Measurements from ENCODE around the gene ACBD5. TPM values are rescaled to one million over a fixed set of nuclear protein-coding genes. Genes with fewer than 3 reads are reported as not detected.
"Not testable (repeated sequence)": the region's sequence is repeated elsewhere in the genome, so short reads cannot be mapped to it uniquely, and the experiment has no call there.

Gene ACBD5
- total and polyA plus RNA-seq, 9 donors = 7.2 to 15.4 (median 12.9) TPM

DNA sequence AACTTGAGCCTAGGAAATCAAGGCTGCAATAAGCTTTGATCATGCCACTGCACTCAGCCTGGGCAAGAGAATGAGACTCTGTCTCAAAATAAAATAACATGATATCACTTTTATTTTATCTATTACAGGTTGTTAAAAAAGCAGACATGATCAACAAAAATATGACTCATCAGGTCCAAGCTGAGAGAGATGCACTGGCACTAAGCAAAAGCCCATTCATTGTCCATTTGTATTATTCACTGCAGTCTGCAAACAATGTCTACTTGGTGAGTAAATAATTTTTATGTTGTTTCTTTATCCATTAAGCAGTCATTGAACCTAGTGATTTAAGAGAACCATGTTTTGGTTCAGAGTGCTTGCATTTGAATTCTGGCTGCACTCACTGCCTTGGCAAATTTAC lies 82.2 kb downstream of the ACBD5 start:
- Histone ChIP-seq H3K4me3 (no peak overlapping the region), H3K9me3 (no peaks in the 10 kb centered on the region), H3K27ac (no peak overlapping the region), H3K4me1 (ENCODE audit: insufficient read depth) (peaks cover 1% of the 10 kb centered on the region), H3K36me3 (no peaks in the 10 kb centered on the region), H3K27me3 (no peaks in the 10 kb centered on the region)
- intact Hi-C loops (cut with DNase I) = loop anchor here in 2 of 4 donors (5.0 kb wide), 1 partner anchor 84 kb away; the partner anchor contains the start of gene ACBD5 (in 2 of the 2)
- TF ChIP-seq EP300 (IDR thresholded peaks at IDR 0.05) = no peak
- TF ChIP-seq, protein P1, sequence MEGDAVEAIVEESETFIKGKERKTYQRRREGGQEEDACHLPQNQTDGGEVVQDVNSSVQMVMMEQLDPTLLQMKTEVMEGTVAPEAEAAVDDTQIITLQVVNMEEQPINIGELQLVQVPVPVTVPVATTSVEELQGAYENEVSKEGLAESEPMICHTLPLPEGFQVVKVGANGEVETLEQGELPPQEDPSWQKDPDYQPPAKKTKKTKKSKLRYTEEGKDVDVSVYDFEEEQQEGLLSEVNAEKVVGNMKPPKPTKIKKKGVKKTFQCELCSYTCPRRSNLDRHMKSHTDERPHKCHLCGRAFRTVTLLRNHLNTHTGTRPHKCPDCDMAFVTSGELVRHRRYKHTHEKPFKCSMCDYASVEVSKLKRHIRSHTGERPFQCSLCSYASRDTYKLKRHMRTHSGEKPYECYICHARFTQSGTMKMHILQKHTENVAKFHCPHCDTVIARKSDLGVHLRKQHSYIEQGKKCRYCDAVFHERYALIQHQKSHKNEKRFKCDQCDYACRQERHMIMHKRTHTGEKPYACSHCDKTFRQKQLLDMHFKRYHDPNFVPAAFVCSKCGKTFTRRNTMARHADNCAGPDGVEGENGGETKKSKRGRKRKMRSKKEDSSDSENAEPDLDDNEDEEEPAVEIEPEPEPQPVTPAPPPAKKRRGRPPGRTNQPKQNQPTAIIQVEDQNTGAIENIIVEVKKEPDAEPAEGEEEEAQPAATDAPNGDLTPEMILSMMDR (IDR thresholded peaks at IDR 0.05) = no peak
- no peak for DNase-seq

DNA sequence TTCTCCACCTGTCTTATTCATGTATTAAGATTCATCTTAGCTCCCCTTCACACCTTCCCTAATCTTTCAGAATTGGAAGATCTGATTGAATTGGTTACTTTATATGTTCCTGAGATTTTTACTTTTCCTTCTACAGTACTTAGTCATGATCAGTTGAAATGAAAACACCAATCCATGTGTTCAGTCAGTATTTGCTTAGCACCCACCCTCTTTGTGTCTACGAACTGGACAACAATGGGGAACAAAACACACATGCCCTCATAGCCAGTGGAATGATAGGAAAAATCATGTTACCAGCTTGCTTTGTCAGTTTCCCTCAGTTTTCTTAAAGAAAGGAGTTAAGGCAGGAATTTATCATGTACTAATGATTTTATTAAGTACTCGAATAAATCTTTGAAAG lies 83.4 kb downstream of the ACBD5 start:
- peaks cover 8% of the 10 kb centered on the region for H3K4me1 ChIP-seq (ENCODE audit: insufficient read depth)
- H3K4me3 ChIP-seq = no peak overlapping the region
- no peaks in the 10 kb centered on the region for H3K27me3 ChIP-seq
- no peak for DNase-seq
- TF ChIP-seq POLR2A (IDR thresholded peaks at IDR 0.05) (no peak), EP300 (IDR thresholded peaks at IDR 0.05) (no peak)
- TF ChIP-seq, protein P1 (IDR thresholded peaks at IDR 0.05) = no peak
- intact Hi-C loops (cut with DNase I) = loop anchor here in 2 of 4 donors (5.0 kb wide), 1 partner anchor 85 kb away; the partner anchor contains the start of gene ACBD5 (in 2 of the 2)
- 74 to 77% (median 75%) methylated on average over 2 of the region's 2 CpGs for WGBS, 3 donors
- H3K9me3 ChIP-seq = no peaks in the 10 kb centered on the region
- H3K27ac ChIP-seq = no peak overlapping the region
- H3K36me3 ChIP-seq = no peaks in the 10 kb centered on the region

DNA sequence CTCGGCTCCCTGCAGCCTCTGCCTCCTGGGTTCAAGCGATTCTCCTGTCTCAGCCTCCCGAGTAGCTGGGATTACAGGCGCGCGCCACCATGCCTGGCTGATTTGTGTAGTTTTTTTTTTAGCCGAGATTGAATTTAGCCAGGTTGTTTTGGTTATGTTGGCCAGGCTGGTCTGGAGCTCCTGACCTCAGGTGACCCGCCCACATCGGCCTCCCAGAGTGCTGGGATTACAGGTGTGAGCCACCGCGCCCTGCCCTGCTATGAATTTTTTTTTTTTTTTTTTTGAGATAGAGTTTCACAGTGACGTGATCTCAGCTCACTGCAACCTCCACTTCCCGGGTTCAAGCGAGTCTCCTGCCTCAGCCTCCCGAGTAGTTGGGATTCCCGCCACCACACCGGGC lies 84.0 kb downstream of the ACBD5 start:
- not testable (repeated sequence) for H3K4me1 ChIP-seq (ENCODE audit: insufficient read depth); H3K27ac ChIP-seq; H3K36me3 ChIP-seq; H3K27me3 ChIP-seq; H3K9me3 ChIP-seq
- WGBS, 3 donors = 82 to 89% (median 84%) methylated on average over 17 of the region's 17 CpGs
- peak overlapping the region; percentile 70 for H3K4me3 ChIP-seq
- DNase-seq = peak in 3 of 5 donors; percentile 24 to 25 (median 25)
- intact Hi-C loops (cut with DNase I) = loop anchor here in 2 of 4 donors (5.0 kb wide), 1 partner anchor 86 kb away; the partner anchor contains the start of gene ACBD5 (in 2 of the 2)

DNA sequence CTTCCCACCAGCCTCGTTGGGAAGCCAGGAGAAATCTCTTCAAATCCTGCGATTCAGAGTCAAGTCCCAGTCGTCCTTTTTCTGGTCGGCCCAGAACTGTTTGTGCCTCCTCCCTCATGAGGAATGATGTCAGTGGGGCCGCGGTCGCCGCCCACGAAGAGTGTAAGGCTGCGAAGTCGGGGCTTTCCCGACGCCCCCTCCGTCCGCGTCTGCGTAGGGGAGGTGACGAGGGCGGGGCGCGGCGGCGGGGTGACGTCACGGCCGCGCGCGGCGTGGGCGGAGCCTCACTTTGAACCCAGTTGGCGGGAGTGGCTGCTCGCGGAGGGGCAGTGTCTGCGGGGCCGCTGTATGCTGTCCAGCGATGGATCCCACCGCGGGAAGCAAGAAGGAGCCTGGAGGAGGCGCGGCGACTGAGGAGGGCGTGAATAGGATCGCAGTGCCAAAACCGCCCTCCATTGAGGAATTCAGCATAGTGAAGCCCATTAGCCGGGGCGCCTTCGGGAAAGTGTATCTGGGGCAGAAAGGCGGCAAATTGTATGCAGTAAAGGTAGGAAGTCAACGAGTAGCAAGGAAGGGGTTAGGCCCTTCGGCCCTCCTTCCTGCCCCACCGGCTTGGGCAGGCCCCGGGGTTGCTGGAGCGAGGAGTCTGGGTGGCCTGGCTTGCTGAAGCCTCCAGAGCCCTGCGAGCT lies 85.4 kb downstream of the ACBD5 start, which contains the start of gene MASTL:
Gene MASTL, plus strand, starts transcription at position 287 of the 689 bp plus-strand sequence. Its CDS starts 75 bp downstream, at position 362.
- peak; percentile 90 to 95 (median 94) for DNase-seq
- no peaks in the 10 kb centered on the region for H3K9me3 ChIP-seq
- H3K4me3 ChIP-seq = peak within 1 kb of the TSS; percentile 70
- no peaks in the 10 kb centered on the region for H3K27me3 ChIP-seq
- peaks cover 8% of the 10 kb centered on the region for H3K4me1 ChIP-seq (ENCODE audit: insufficient read depth)
- intact Hi-C loops (cut with DNase I) = loop anchor here in 2 of 4 donors (5.0 kb wide), 1 partner anchor 87 kb away; the partner anchor contains the start of gene ACBD5 (in 2 of the 2)
- TF ChIP-seq, protein P1 (IDR thresholded peaks at IDR 0.05) = peak in 1 of 3 donors; percentile 9
- TF ChIP-seq EP300 (IDR thresholded peaks at IDR 0.05) (peak; percentile 70), POLR2A (IDR thresholded peaks at IDR 0.05) (peak; percentile 95)
- H3K36me3 ChIP-seq = no peaks in the 10 kb centered on the region
- 0 to 1% (median 0%) methylated on average over 44 to 55 of the region's 55 CpGs for WGBS, 3 donors
- peak within 1 kb of the TSS; percentile 91 to 98 for H3K27ac ChIP-seq

DNA sequence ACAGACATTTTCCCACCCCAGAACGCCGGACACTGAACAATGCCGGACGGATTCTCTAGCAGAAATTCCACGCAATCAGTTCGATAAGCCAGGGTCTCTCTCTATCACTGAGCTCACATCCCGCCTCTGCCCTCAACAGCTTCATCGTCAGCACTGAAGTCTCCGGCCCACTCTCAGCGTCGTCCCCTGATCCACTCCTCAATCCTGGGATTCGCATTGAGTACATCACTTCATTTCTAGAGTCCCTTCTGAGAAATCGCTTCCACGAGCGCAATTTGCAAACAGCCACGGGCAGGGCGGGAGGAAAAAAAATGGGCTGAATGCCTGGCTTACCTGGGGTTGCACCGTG lies 86.8 kb downstream of the ACBD5 start:
- no peaks in the 10 kb centered on the region for H3K9me3 ChIP-seq
- 0% methylated on average over 18 of the region's 18 CpGs for WGBS, 3 donors
- no peaks in the 10 kb centered on the region for H3K36me3 ChIP-seq
- intact Hi-C loops (cut with DNase I) = loop anchor here in 1 of 4 donors (5.0 kb wide), 1 partner anchor 88 kb away; the partner anchor contains the start of gene ACBD5
- no peak for TF ChIP-seq POLR2A (IDR thresholded peaks at IDR 0.05)
- no peak for TF ChIP-seq EP300 (IDR thresholded peaks at IDR 0.05)
- TF ChIP-seq, protein P1 (IDR thresholded peaks at IDR 0.05) = no peak
- peak overlapping the region; percentile 91 to 98 for H3K27ac ChIP-seq
- peaks cover 8% of the 10 kb centered on the region for H3K4me1 ChIP-seq (ENCODE audit: insufficient read depth)
- peak overlapping the region; percentile 70 for H3K4me3 ChIP-seq
- no peaks in the 10 kb centered on the region for H3K27me3 ChIP-seq
- DNase-seq = no peak

All from ovary (tissue), 9 donors.